GM19438 (cell line): ENCODE data around the gene MMP15.
"Not testable (repeated sequence)": the region's sequence is repeated elsewhere in the genome, so short reads cannot be mapped to it uniquely, and the experiment has no call there.

ENCODE experiments used
- ATAC-seq: cut with Tn5 transposase; IDR thresholded peaks from one replicate; pipeline ENCODE4 v1.9.1; 2021; ENCODE audit warnings: low read depth; ENCODE audit not compliant: unreplicated experiment

MMP15 gene

GRCh38 chr16:58082381-58082780 is 56.8 kb downstream of the MMP15 start:
- ATAC-seq, result no peak

GRCh38 chr16:58084635-58085034 is 59.1 kb downstream of the MMP15 start:
- ATAC-seq, result no peak

GRCh38 chr16:58085171-58085570 is 59.6 kb downstream of the MMP15 start:
- no peak for ATAC-seq

GRCh38 chr16:58085584-58086251 is 60.2 kb downstream of the MMP15 start:
- no peak for ATAC-seq

- no peak for ATAC-seq
Measured at GRCh38 chr16:58086381-58087208, 61.0 kb downstream of the MMP15 start.

- ATAC-seq, result no peak
Measured at GRCh38 chr16:58087209-58087913, 61.8 kb downstream of the MMP15 start.

GRCh38 chr16:58088091-58088490 is 62.5 kb downstream of the MMP15 start:
- no peak for ATAC-seq

- not testable (repeated sequence) for ATAC-seq
Measured at GRCh38 chr16:58090396-58090795, 64.8 kb downstream of the MMP15 start.

- ATAC-seq, result no peak
Measured at GRCh38 chr16:58094026-58094425, 68.5 kb downstream of the MMP15 start.

- ATAC-seq, result no peak
Measured at GRCh38 chr16:58094791-58095574, 69.4 kb downstream of the MMP15 start.

- not testable (repeated sequence) for ATAC-seq
Measured at GRCh38 chr16:58095575-58095960, 70.0 kb downstream of the MMP15 start.

GRCh38 chr16:58096249-58096648 is 70.7 kb downstream of the MMP15 start:
- ATAC-seq, result no peak
